B cell (primary cell): ENCODE measurements around the gene GJE1. TPM values are rescaled to one million over a fixed set of nuclear protein-coding genes. Genes with fewer than 3 reads are reported as not detected.
"Not testable (repeated sequence)": the region's sequence is repeated elsewhere in the genome, so short reads cannot be mapped to it uniquely, and the experiment has no call there.

Source experiments
- ATAC-seq: fragments of 200-7000 bp; cut with Tn5 transposase; one replicate; pipeline ENCODE4 v1.10.0; 2021; ENCODE audit warnings: low read depth, mild to moderate bottlenecking, moderate number of reproducible peaks, moderate library complexity
- CTCF ChIA-PET: fragments of 350-600 bp; sonication (Branson Sonifier 250); formaldehyde crosslinking; loops from one replicate; lab custom pipeline; 2021; ENCODE audit warnings: antibody characterized with exemption, inconsistent platforms; lab: Charles Lee
- POLR2A ChIA-PET: fragments of 350-600 bp; sonication (Branson Sonifier 250); formaldehyde crosslinking; loops from one replicate; lab custom pipeline; 2021; ENCODE audit warnings: antibody characterized with exemption; lab: Charles Lee
- DNase-seq: peaks from one replicate; pipeline ENCODE4 v3.0.0; 2013
- H2AFZ ChIP-seq: 2 replicates; pipeline ENCODE4 v1.6.1; 2012; ENCODE audit warnings: mild to moderate bottlenecking, low read depth, low read length; ENCODE audit not compliant: insufficient read depth, poor library complexity, severe bottlenecking
- H3K27ac ChIP-seq, 2 donors: 1 replicate in 1 of 2; 2 replicates in 1 of 2; pipeline ENCODE4 v1.5.1; 2012 to 2013; ENCODE audit warnings: low read length in 2 of 2, mild to moderate bottlenecking in 2 of 2, moderate library complexity in 1 of 2
- H3K27me3 ChIP-seq, 4 experiments: fragments of 200-600 bp in 1 of 4; sonication (generic) in 1 of 4; replicated peaks in 1 of 4; 1 replicate in 2 of 4; 2 replicates in 2 of 4; pipeline versions ENCODE4 v1.6.1 to v1.7.0; 2013 to 2016; ENCODE audit warnings: low read length in 3 of 4, mild to moderate bottlenecking in 2 of 4, mixed read lengths in 1 of 4, moderate library complexity in 1 of 4; ENCODE audit not compliant: insufficient read depth in 4 of 4, control insufficient read depth in 3 of 4; ENCODE audit errors: control extremely low read depth in 1 of 4
- H3K36me3 ChIP-seq, 2 experiments: replicated peaks in 1 of 2; 1 replicate in 1 of 2; 2 replicates in 1 of 2; pipeline versions ENCODE4 v1.6.1 to v1.7.1; 2013; ENCODE audit warnings: low read length in 1 of 2; ENCODE audit not compliant: insufficient read depth in 2 of 2, control insufficient read depth in 1 of 2; ENCODE audit errors: control extremely low read depth in 1 of 2, extremely low read depth in 1 of 2
- H3K4me1 ChIP-seq, 2 donors: fragments of 200-600 bp in 1 of 2; sonication (generic) in 1 of 2; 1 replicate in 1 of 2; 2 replicates in 1 of 2; pipeline versions ENCODE4 v1.5.1 to v1.6.1; 2013 to 2017; ENCODE audit warnings: low read length in 2 of 2; ENCODE audit not compliant: control insufficient read depth in 2 of 2, insufficient read depth in 2 of 2
- H3K4me2 ChIP-seq: replicated peaks from 2 replicates; pipeline ENCODE3; 2012; ENCODE audit warnings: mild to moderate bottlenecking, low read depth, low read length; ENCODE audit not compliant: poor library complexity, severe bottlenecking
- H3K4me3 ChIP-seq, 5 experiments: fragments of 200-600 bp in 1 of 5; sonication (generic) in 1 of 5; 1 replicate in 3 of 5; 2 replicates in 2 of 5; pipeline versions ENCODE4 v1.5.1 to v1.7.0; 2011 to 2016; ENCODE audit warnings: low read length in 4 of 5, mild to moderate bottlenecking in 4 of 5, low read depth in 2 of 5, control low read depth in 1 of 5, moderate library complexity in 1 of 5; ENCODE audit not compliant: insufficient read depth in 1 of 5; ENCODE audit errors: control extremely low read depth in 1 of 5, extremely low read depth in 1 of 5
- H3K79me2 ChIP-seq: fragments of 200-600 bp; sonication (generic); one replicate; pipeline ENCODE4 v1.6.0; 2016; ENCODE audit warnings: low read length; ENCODE audit not compliant: control insufficient read depth, insufficient read depth
- H3K9ac ChIP-seq: fragments of 200-600 bp; sonication (generic); 2 replicates; pipeline ENCODE4 v1.6.1; 2017; ENCODE audit warnings: mild to moderate bottlenecking, low read length, moderate library complexity
- H3K9me3 ChIP-seq, 3 donors: one replicate each; pipeline versions ENCODE4 v1.6.1 to v1.7.1; 2013; ENCODE audit warnings: low read length in 2 of 3; ENCODE audit not compliant: control insufficient read depth in 2 of 3, insufficient read depth in 1 of 3; ENCODE audit errors: control extremely low read depth in 1 of 3
- H4K20me1 ChIP-seq: 2 replicates; pipeline ENCODE4 v1.6.0; 2012; ENCODE audit warnings: mild to moderate bottlenecking, low read length; ENCODE audit not compliant: insufficient read depth, control insufficient read depth, poor library complexity, severe bottlenecking
- H3K27ac Mint-ChIP-seq: one replicate; pipeline ENCODE4 v1.8.0; 2021; ENCODE audit warnings: mixed read lengths
- H3K27me3 Mint-ChIP-seq: one replicate; pipeline ENCODE4 v1.8.0; 2021; ENCODE audit warnings: mixed read lengths
- H3K4me1 Mint-ChIP-seq: one replicate; pipeline ENCODE4 v1.8.0; 2021; ENCODE audit warnings: mixed read lengths
- H3K4me3 Mint-ChIP-seq: one replicate; pipeline ENCODE4 v1.8.0; 2021; ENCODE audit warnings: mixed read lengths
- H3K9me3 Mint-ChIP-seq: one replicate; pipeline ENCODE4 v1.8.0; 2022; ENCODE audit warnings: mixed read lengths; ENCODE audit not compliant: insufficient read depth
- CTCF ChIP-seq: fragments of 200-600 bp; IDR thresholded peaks from one replicate; pipeline ENCODE4 v1.8.0; 2022; ENCODE audit warnings: antibody characterized with exemption, mild to moderate bottlenecking
- EZH2 ChIP-seq: IDR thresholded peaks from 2 replicates; pipeline ENCODE4 v1.6.1; 2012; ENCODE audit warnings: borderline replicate concordance, low read depth, mild to moderate bottlenecking, moderate library complexity, low read length; ENCODE audit not compliant: insufficient read depth, poor library complexity, severe bottlenecking
- WGBS: methylation state at CpG from one replicate; pipeline ENCODE4 v1.1.5; 2013; ENCODE audit warnings: missing lambda C conversion rate; ENCODE audit not compliant: insufficient coverage; 5-methylcytosine and 5-hydroxymethylcytosine counted together
- intact Hi-C: fragments of 100-400 bp; cut with micrococcal nuclease; formaldehyde crosslinking; loops from one replicate; pipeline ENCODE4 v1.10.0; 2022
- polyA plus RNA-seq: library from polyadenylated mRNA; depleted of rRNA; stranded (reverse); fragments of >200 nt; gene quantifications from 2 replicates; pipeline ENCODE4 v1.2.3, GENCODE V29; 2012
- total RNA-seq, 2 donors: library from RNA; stranded (reverse); fragments of 120-200 nt in 1 of 2; gene quantifications; 1 replicate in 1 of 2; 2 replicates in 1 of 2; pipeline versions ENCODE4 v1.2.3 to v1.2.4, GENCODE V29; 2013 to 2022

The GJE1 gene
- total and polyA plus RNA-seq, 2 donors (not counting 1 experiment from before 2014, with no cell fraction given), result not detected

- peaks cover 40% of the 10 kb centered on the region for H3K4me1 Mint-ChIP-seq
- Histone ChIP-seq H3K27ac (peak overlapping the region in 1 of 2 donors; percentile 25), H3K9ac (no peak overlapping the region), H2AFZ (no peak overlapping the region), H3K4me2 (no peak overlapping the region), H3K9me3 (no peaks in the 10 kb centered on the region), H3K79me2 (peaks cover 95% of the 10 kb centered on the region), H3K4me1 (peaks cover 0 to 9% of the 10 kb centered on the region in 2 donors), H3K27me3 (no peaks in the 10 kb centered on the region), H4K20me1 (peaks cover 76% of the 10 kb centered on the region), H3K4me3 (no peak overlapping the region), H3K36me3 (peaks cover 0 to 3% of the 10 kb centered on the region in 2 experiments)
- no peaks in the 10 kb centered on the region for H3K9me3 Mint-ChIP-seq
- no peaks in the 10 kb centered on the region for H3K27me3 Mint-ChIP-seq
- H3K4me3 Mint-ChIP-seq, result no peak overlapping the region
- POLR2A ChIA-PET, result interaction anchor here (1.1 kb wide), 1 partner anchor 9 kb away, joined by 3 read pairs; the partner anchor contains the start of genes NMBR and VTA1
- 62% methylated on average over 2 of the region's 5 CpGs for WGBS
- H3K27ac Mint-ChIP-seq, result no peak overlapping the region
- DNase-seq (peak; percentile 20), ATAC-seq (no peak)
- TF ChIP-seq CTCF (peak; percentile 58), EZH2 (no peak)
- CTCF ChIA-PET, result interaction anchor here (1.2 to 3.6 kb wide), 4 partner anchors 9 to 319 kb away, joined by 3 to 18 read pairs (median 4); partner anchors contain the start of genes NMBR and VTA1
- intact Hi-C loops, result no loop called here
Observed at GRCh38 chr6:142155895-142156757, 23.4 kb downstream of the GJE1 start.

- H2AFZ ChIP-seq, DNase-seq, H3K9ac ChIP-seq, intact Hi-C loops, H3K4me3 ChIP-seq, H3K36me3 ChIP-seq, H3K27me3 Mint-ChIP-seq, H3K9me3 Mint-ChIP-seq, H3K9me3 ChIP-seq, H3K4me3 Mint-ChIP-seq, H3K4me1 ChIP-seq, ATAC-seq, H3K27me3 ChIP-seq, H3K27ac Mint-ChIP-seq, H3K27ac ChIP-seq, H3K4me2 ChIP-seq: not testable (repeated sequence)
- POLR2A ChIA-PET, result interaction anchor here (1.1 kb wide), 1 partner anchor 10 kb away, joined by 3 read pairs; the partner anchor contains the start of genes NMBR and VTA1
- peaks cover 38% of the 10 kb centered on the region for H3K4me1 Mint-ChIP-seq
- Histone ChIP-seq H3K79me2 (peaks cover 95% of the 10 kb centered on the region), H4K20me1 (peaks cover 73% of the 10 kb centered on the region)
- CTCF ChIA-PET, result interaction anchor here (1.2 to 3.6 kb wide), 4 partner anchors 9 to 318 kb away, joined by 3 to 18 read pairs (median 4); partner anchors contain the start of genes NMBR and VTA1
- 95% methylated on average over 4 of the region's 4 CpGs for WGBS
- TF ChIP-seq CTCF, result peak; percentile 19
Observed at GRCh38 chr6:142156758-142157068, 24.0 kb downstream of the GJE1 start.
